Stomach (tissue), 9 donors: ENCODE results near the gene NUPR2. TPM values are rescaled to one million over a fixed set of nuclear protein-coding genes. Genes with fewer than 3 reads are reported as not detected.
"Not testable (repeated sequence)": the region's sequence is repeated elsewhere in the genome, so short reads cannot be mapped to it uniquely, and the experiment has no call there.

Source experiments
- DNase-seq, 2 donors: peaks; one replicate each; pipeline versions ENCODE4 v3.0.0 to v3.0.0-alpha.2; 2013 to 2019
- H3K27ac ChIP-seq, 5 donors: fragments of 200-600 bp in 4 of 5; sonication (generic) in 4 of 5; one replicate each; pipeline ENCODE4 v1.5.1; 2013 to 2019; ENCODE audit warnings: mild to moderate bottlenecking in 1 of 5, moderate library complexity in 1 of 5
- H3K27me3 ChIP-seq, 3 donors: fragments of 200-600 bp; sonication (generic); one replicate each; pipeline ENCODE4 v1.5.1; 2017 to 2019; ENCODE audit warnings: mixed run types in 1 of 3
- H3K36me3 ChIP-seq, 4 donors: fragments of 200-600 bp; sonication (generic); 1 replicate in 3 of 4; 2 replicates in 1 of 4; pipeline ENCODE4 v1.5.1; 2016 to 2019
- H3K4me1 ChIP-seq, 4 donors: fragments of 200-600 bp; sonication (generic); one replicate each; pipeline ENCODE4 v1.5.1; 2016 to 2019
- H3K4me3 ChIP-seq, 4 donors: fragments of 200-600 bp; sonication (generic) in 3 of 4; one replicate each; pipeline ENCODE4 v1.5.1; 2016 to 2019; ENCODE audit warnings: mild to moderate bottlenecking in 1 of 4
- H3K9me3 ChIP-seq, 4 donors: fragments of 200-600 bp; sonication (generic); one replicate each; pipeline ENCODE4 v1.5.1; 2016 to 2019
- CTCF ChIP-seq, 7 experiments: fragments of 450-650 bp in 4 of 7; fragments of 200-600 bp in 3 of 7; sonication (generic) in 3 of 7; IDR thresholded peaks; one replicate each; pipeline ENCODE4 v1.5.1; 2016 to 2019; ENCODE audit warnings: antibody characterized with exemption in 7 of 7, control low read depth in 2 of 7, mild to moderate bottlenecking in 1 of 7
- EP300 ChIP-seq: sonication (generic); formaldehyde crosslinking; IDR thresholded peaks from one replicate; pipeline ENCODE4 v1.6.1; 2017; ENCODE audit warnings: antibody characterized with exemption
- POLR2A ChIP-seq, 4 donors: fragments of 450-650 bp; IDR thresholded peaks; one replicate each; pipeline ENCODE4 v1.6.1; 2016; ENCODE audit warnings: antibody characterized with exemption in 4 of 4, control low read depth in 2 of 4, mild to moderate bottlenecking in 1 of 4, moderate library complexity in 1 of 4
- POLR2AphosphoS5 ChIP-seq, 3 donors: sonication (generic); formaldehyde crosslinking; IDR thresholded peaks; one replicate each; pipeline ENCODE4 v1.6.1; 2016; ENCODE audit warnings: antibody characterized with exemption in 3 of 3
- WGBS, 5 donors: extraction: QIAGEN DNeasy Blood & Tissue Kit in 3 of 5; methylation state at CpG; one replicate each; pipeline versions ENCODE4 v1.1.5 to v1.1.7; 2013 to 2018; 5-methylcytosine and 5-hydroxymethylcytosine counted together
- intact Hi-C: fragments of 100-400 bp; cut with DNase I; formaldehyde crosslinking; loops from one replicate; pipeline ENCODE4 v1.15.1; 2023; ENCODE audit warnings: low total_unique reads
- polyA plus RNA-seq, 3 donors: library from polyadenylated mRNA; stranded (reverse); fragments of 200-250 nt; gene quantifications; one replicate each; pipeline ENCODE4 v1.2.3, GENCODE V29; 2013
- total RNA-seq, 5 donors: library from RNA; depleted of rRNA; stranded (reverse); fragments of >200 nt; gene quantifications; one replicate each; pipeline versions ENCODE4 v1.1.0 to v1.2.3, GENCODE V29; 2014 to 2016
- donor health status: healthy with polysubstance abuse.
- donor health status: Bipolar disorder and iron deficiency.
- donor health status: healthy.

The NUPR2 gene
- total and polyA plus RNA-seq, 8 donors: 9.5 to 21.9 (median 10.1) TPM; not detected in 3

- no peak for TF ChIP-seq POLR2AphosphoS5 (IDR thresholded peaks at IDR 0.05)
- no peak for TF ChIP-seq EP300
- no peak for TF ChIP-seq POLR2A (IDR thresholded peaks at IDR 0.05)
- no peak for TF ChIP-seq CTCF (IDR thresholded peaks at IDR 0.05)
- Histone ChIP-seq H3K36me3 (peaks cover 49 to 69% (median 65%) of the 10 kb centered on the region in 4 donors), H3K4me1 (peaks cover 10 to 30% (median 17%) of the 10 kb centered on the region in 4 donors), H3K27ac (no peak overlapping the region), H3K4me3 (no peak overlapping the region), H3K9me3 (no peaks in the 10 kb centered on the region), H3K27me3 (no peaks in the 10 kb centered on the region)
- DNase-seq: no peak
- WGBS, 5 donors: 90 to 98% (median 93%) methylated on average over 3 of the region's 3 CpGs
- intact Hi-C loops: no loop called here
Measured at GRCh38 chr7:56099653-56100052, 16.6 kb downstream of the NUPR2 start.

GRCh38 chr7:56098187-56099008, 17.8 kb downstream of the NUPR2 start:
- peak overlapping the region in 2 of 5 donors; percentile 5 to 12 for H3K27ac ChIP-seq

GRCh38 chr7:56097700-56098099, 18.5 kb downstream of the NUPR2 start:
- Histone ChIP-seq H3K4me1 (peaks cover 12 to 27% (median 16%) of the 10 kb centered on the region in 4 donors), H3K27ac (peak overlapping the region; percentile 5 to 54 (median 16)), H3K27me3 (no peaks in the 10 kb centered on the region), H3K9me3 (no peaks in the 10 kb centered on the region), H3K36me3 (peaks cover 34 to 49% (median 46%) of the 10 kb centered on the region in 4 donors), H3K4me3 (no peak overlapping the region)
- intact Hi-C loops: no loop called here
- DNase-seq: peak in 1 of 2 donors; percentile 44
- 20 to 58% (median 37%) methylated on average over 5 of the region's 5 CpGs for whole genome bisulfite sequencing, 5 donors
- TF ChIP-seq POLR2AphosphoS5 (IDR thresholded peaks at IDR 0.05) (peak in 1 of 3 donors; percentile 76), CTCF (IDR thresholded peaks at IDR 0.05) (no peak)

More at GRCh38 chr7:56098187-56099008, 17.8 kb downstream of the NUPR2 start:
- H3K4me1 ChIP-seq: peaks cover 6 to 20% (median 10%) of the 10 kb centered on the region in 4 donors
- intact Hi-C loops, H3K4me3 ChIP-seq, DNase-seq, H3K27me3 ChIP-seq, H3K9me3 ChIP-seq: not testable (repeated sequence)
- 80 to 92% (median 86%) methylated on average over 8 of the region's 8 CpGs for WGBS, 5 donors
- peaks cover 40 to 56% (median 53%) of the 10 kb centered on the region in 4 donors for H3K36me3 ChIP-seq

- Histone ChIP-seq H3K9me3 (no peaks in the 10 kb centered on the region), H3K36me3 (peaks cover 0 to 19% (median 14%) of the 10 kb centered on the region in 4 donors), H3K4me1 (peaks cover 20 to 32% (median 27%) of the 10 kb centered on the region in 4 donors), H3K4me3 (no peak within 1 kb of the TSS), H3K27me3 (no peaks in the 10 kb centered on the region), H3K27ac (peak within 1 kb of the TSS in 4 of 5 donors; percentile 54 to 70 (median 61))
- peak in 4 of 7 experiments; percentile 40 to 64 (median 62) for TF ChIP-seq CTCF (IDR thresholded peaks at IDR 0.05)
- no peak for TF ChIP-seq EP300
- TF ChIP-seq POLR2AphosphoS5 (IDR thresholded peaks at IDR 0.05): peak in 2 of 3 donors; percentile 35 to 67
- intact Hi-C loops: no loop called here
- peak; percentile 78 to 84 for DNase-seq
- 24 to 41% (median 32%) methylated on average over 17 to 19 of the region's 19 CpGs for WGBS, 5 donors
Measured at GRCh38 chr7:56092789-56093531, 23.3 kb downstream of the NUPR2 start, which contains the start of gene PHKG1. Gene PHKG1, minus strand, starts transcription at chr7:56092952. Its CDS starts 4,011 bp downstream, at chr7:56088941.

GRCh38 chr7:56092388-56092787, 23.8 kb downstream of the NUPR2 start:
- Histone ChIP-seq H3K4me1 (peaks cover 15 to 26% (median 21%) of the 10 kb centered on the region in 4 donors), H3K27ac (peak overlapping the region in 4 of 5 donors; percentile 54 to 70 (median 61)), H3K36me3 (peaks cover 0 to 22% (median 19%) of the 10 kb centered on the region in 4 donors)
- H3K9me3 ChIP-seq, H3K4me3 ChIP-seq, H3K27me3 ChIP-seq, DNase-seq, intact Hi-C loops: not testable (repeated sequence)
- 19 to 52% (median 42%) methylated on average over 6 of the region's 6 CpGs for WGBS, 5 donors
